Measurements from ENCODE around the gene THY1.
"Not testable (repeated sequence)": the region's sequence is repeated elsewhere in the genome, so short reads cannot be mapped to it uniquely, and the experiment has no call there.

Gene THY1

GRCh38 chr11:119417726-119418540, 5.0 kb downstream of the THY1 start:
- DNase-seq (ENCODE audit: low read depth): no peak

GRCh38 chr11:119416606-119417580, 6.1 kb downstream of the THY1 start:
- DNase-seq (ENCODE audit: low read depth): no peak

GRCh38 chr11:119415966-119416365, 7.0 kb downstream of the THY1 start:
- DNase-seq (ENCODE audit: low read depth): no peak

GRCh38 chr11:119415517-119415916, 7.5 kb downstream of the THY1 start:
- DNase-seq (ENCODE audit: low read depth): no peak

GRCh38 chr11:119414734-119415133, 8.2 kb downstream of the THY1 start:
- DNase-seq (ENCODE audit: low read depth): no peak

- no peak for DNase-seq (ENCODE audit: low read depth)
Measured at GRCh38 chr11:119414321-119414720, 8.7 kb downstream of the THY1 start.

- DNase-seq (ENCODE audit: low read depth): no peak
Measured at GRCh38 chr11:119412072-119412471, 10.9 kb downstream of the THY1 start.

GRCh38 chr11:119410501-119410900, 12.5 kb downstream of the THY1 start:
- no peak for DNase-seq (ENCODE audit: low read depth)

GRCh38 chr11:119409731-119410130, 13.2 kb downstream of the THY1 start:
- no peak for DNase-seq (ENCODE audit: low read depth)

GRCh38 chr11:119406005-119406404, 17.0 kb downstream of the THY1 start:
- no peak for DNase-seq (ENCODE audit: low read depth)

- DNase-seq (ENCODE audit: low read depth): not testable (repeated sequence)
Measured at GRCh38 chr11:119405448-119405847, 17.5 kb downstream of the THY1 start.

- no peak for DNase-seq (ENCODE audit: low read depth)
Measured at GRCh38 chr11:119404872-119405271, 18.1 kb downstream of the THY1 start.

- DNase-seq (ENCODE audit: low read depth): no peak
Measured at GRCh38 chr11:119403021-119403420, 20.0 kb downstream of the THY1 start.

GRCh38 chr11:119402470-119402869, 20.5 kb downstream of the THY1 start:
- no peak for DNase-seq (ENCODE audit: low read depth)

GRCh38 chr11:119400860-119401259, 22.1 kb downstream of the THY1 start:
- no peak for DNase-seq (ENCODE audit: low read depth)

GRCh38 chr11:119397740-119398139, 25.2 kb downstream of the THY1 start:
- DNase-seq (ENCODE audit: low read depth): no peak

GRCh38 chr11:119396835-119397234, 26.1 kb downstream of the THY1 start:
- no peak for DNase-seq (ENCODE audit: low read depth)

GRCh38 chr11:119391275-119391674, 31.7 kb downstream of the THY1 start:
- DNase-seq (ENCODE audit: low read depth): no peak

GRCh38 chr11:119389611-119390254, 33.2 kb downstream of the THY1 start:
- no peak for DNase-seq (ENCODE audit: low read depth)

GRCh38 chr11:119388103-119388502, 34.9 kb downstream of the THY1 start:
- no peak for DNase-seq (ENCODE audit: low read depth)

GRCh38 chr11:119384332-119384731, 38.6 kb downstream of the THY1 start:
- no peak for DNase-seq (ENCODE audit: low read depth)

- not testable (repeated sequence) for DNase-seq (ENCODE audit: low read depth)
Measured at GRCh38 chr11:119382513-119382912, 40.5 kb downstream of the THY1 start.

Data from stimulated activated CD8-positive, alpha-beta memory T cell treated with anti-CD3 and anti-CD28 coated beads, Interleukin-7, amount 100 ng/mL, for 24 hours (primary cell).